H9 (cell line): ENCODE measurements around the gene EPB41L5. TPM values are rescaled to one million over a fixed set of nuclear protein-coding genes. Genes with fewer than 3 reads are reported as not detected.
"Not testable (repeated sequence)": the region's sequence is repeated elsewhere in the genome, so short reads cannot be mapped to it uniquely, and the experiment has no call there.

ENCODE experiments used
- DNase-seq: peaks from one replicate; pipeline ENCODE4 v3.0.0-alpha.2; 2017
- H2AFZ ChIP-seq: one replicate; pipeline ENCODE4 v1.6.1; 2013; ENCODE audit warnings: mild to moderate bottlenecking, low read length, control low read depth, moderate library complexity
- H2AK5ac ChIP-seq: 2 replicates; pipeline ENCODE4 v1.6.1; 2013; ENCODE audit warnings: low read length, control low read depth, mixed read lengths; ENCODE audit not compliant: insufficient read length
- H2BK120ac ChIP-seq: one replicate; pipeline ENCODE4 v1.6.1; 2013; ENCODE audit warnings: low read depth, mild to moderate bottlenecking, low read length, control low read depth, inconsistent platforms; ENCODE audit not compliant: poor library complexity, severe bottlenecking
- H2BK12ac ChIP-seq: 2 replicates; pipeline ENCODE4 v1.6.1; 2013; ENCODE audit warnings: low read length, control low read depth, mixed read lengths, low read depth; ENCODE audit not compliant: insufficient read length
- H2BK15ac ChIP-seq: 2 replicates; pipeline ENCODE4 v1.6.1; 2013; ENCODE audit warnings: low read depth, low read length, control low read depth
- H2BK20ac ChIP-seq: one replicate; pipeline ENCODE4 v1.6.1; 2013; ENCODE audit warnings: low read depth, mild to moderate bottlenecking, low read length, control low read depth, inconsistent platforms; ENCODE audit not compliant: poor library complexity, severe bottlenecking
- H2BK5ac ChIP-seq: 2 replicates; pipeline ENCODE4 v1.6.1; 2013; ENCODE audit warnings: low read length, control low read depth, mixed read lengths; ENCODE audit not compliant: insufficient read length
- H3K14ac ChIP-seq: 2 replicates; pipeline ENCODE4 v1.6.1; 2013; ENCODE audit warnings: low read length, control low read depth; ENCODE audit not compliant: insufficient read depth
- H3K18ac ChIP-seq: 2 replicates; pipeline ENCODE4 v1.6.1; 2013; ENCODE audit warnings: low read depth, mild to moderate bottlenecking, mixed read lengths, low read length, control low read depth; ENCODE audit not compliant: insufficient read length
- H3K23ac ChIP-seq: 2 replicates; pipeline ENCODE4 v1.6.1; 2013; ENCODE audit warnings: low read length, control low read depth, mixed read lengths, low read depth; ENCODE audit not compliant: insufficient read length
- H3K23me2 ChIP-seq: 2 replicates; pipeline ENCODE4 v1.6.1; 2013; ENCODE audit warnings: low read depth, mild to moderate bottlenecking, mixed read lengths, low read length, control low read depth; ENCODE audit not compliant: insufficient read length, poor library complexity, severe bottlenecking
- H3K27ac ChIP-seq: 2 replicates; pipeline ENCODE4 v1.5.1; 2013; ENCODE audit warnings: low read length, control low read depth, mixed read lengths, low read depth; ENCODE audit not compliant: insufficient read length
- H3K27me3 ChIP-seq: 2 replicates; pipeline ENCODE4 v1.6.1; 2013; ENCODE audit warnings: low read length, control low read depth, inconsistent platforms; ENCODE audit not compliant: insufficient read depth
- H3K4ac ChIP-seq: 2 replicates; pipeline ENCODE4 v1.6.1; 2013; ENCODE audit warnings: low read depth, mild to moderate bottlenecking, control low read depth, inconsistent platforms, low read length, moderate library complexity
- H3K4me1 ChIP-seq: 2 replicates; pipeline ENCODE4 v1.6.1; 2013; ENCODE audit warnings: low read length, control low read depth, inconsistent platforms; ENCODE audit not compliant: insufficient read depth
- H3K4me2 ChIP-seq: 2 replicates; pipeline ENCODE4 v1.6.1; 2013; ENCODE audit warnings: low read length, control low read depth, mixed read lengths; ENCODE audit not compliant: insufficient read length, insufficient read depth
- H3K56ac ChIP-seq: 2 replicates; pipeline ENCODE4 v1.6.1; 2013; ENCODE audit warnings: low read depth, mild to moderate bottlenecking, mixed read lengths, low read length, control low read depth; ENCODE audit not compliant: insufficient read length
- H3K79me1 ChIP-seq: 2 replicates; pipeline ENCODE4 v1.6.1; 2013; ENCODE audit warnings: low read depth, mild to moderate bottlenecking, moderate library complexity, low read length, control low read depth, inconsistent platforms; ENCODE audit not compliant: insufficient read depth, poor library complexity, severe bottlenecking
- H3K79me2 ChIP-seq: 2 replicates; pipeline ENCODE4 v1.6.1; 2013; ENCODE audit warnings: low read length, control low read depth, inconsistent platforms; ENCODE audit not compliant: insufficient read depth
- H3K9ac ChIP-seq: 2 replicates; pipeline ENCODE4 v1.6.1; 2013; ENCODE audit warnings: low read length, control low read depth, mixed read lengths; ENCODE audit not compliant: insufficient read length; ENCODE audit errors: extremely low read depth
- H3K9me3 ChIP-seq: one replicate; pipeline ENCODE4 v1.6.1; 2013; ENCODE audit warnings: low read depth, low read length, inconsistent platforms; ENCODE audit not compliant: control insufficient read depth
- H3T11ph ChIP-seq: one replicate; pipeline ENCODE4 v1.6.1; 2013; ENCODE audit warnings: mild to moderate bottlenecking, low read length, control low read depth, inconsistent platforms
- H4K20me1 ChIP-seq: one replicate; pipeline ENCODE4 v1.6.1; 2013; ENCODE audit not compliant: control insufficient read depth, insufficient read length, insufficient read depth
- H4K5ac ChIP-seq: 2 replicates; pipeline ENCODE4 v1.6.1; 2013; ENCODE audit warnings: low read depth, mild to moderate bottlenecking, mixed read lengths, low read length, control low read depth; ENCODE audit not compliant: insufficient read length
- H4K8ac ChIP-seq: replicated peaks from 2 replicates; pipeline ENCODE4 v1.6.1; 2013; ENCODE audit warnings: low read length, control low read depth, mixed read lengths, low read depth; ENCODE audit not compliant: insufficient read length
- H4K91ac ChIP-seq: 2 replicates; pipeline ENCODE4 v1.6.1; 2013; ENCODE audit warnings: low read depth, mild to moderate bottlenecking, moderate library complexity, mixed read lengths, low read length, control low read depth; ENCODE audit not compliant: insufficient read length
- H3K27ac Mint-ChIP-seq, 3 experiments: 2 replicates in 2 of 3; 3 replicates in 1 of 3; pipeline ENCODE4 v1.8.0; 2020 to 2021; ENCODE audit warnings: mixed read lengths in 3 of 3, mild to moderate bottlenecking in 1 of 3, moderate library complexity in 1 of 3
- H3K27me3 Mint-ChIP-seq: 2 replicates; pipeline ENCODE4 v1.8.0; 2021; ENCODE audit warnings: low read depth, mild to moderate bottlenecking, moderate library complexity, mixed read lengths
- H3K36me3 Mint-ChIP-seq, 3 experiments: 2 replicates in 2 of 3; 3 replicates in 1 of 3; pipeline ENCODE4 v1.8.0; 2020 to 2021; ENCODE audit warnings: low read depth in 3 of 3, mixed read lengths in 3 of 3; ENCODE audit not compliant: insufficient read depth in 1 of 3
- H3K4me1 Mint-ChIP-seq, 2 experiments: 2 replicates each; pipeline ENCODE4 v1.8.0; 2020; ENCODE audit warnings: mixed read lengths in 2 of 2
- H3K4me3 Mint-ChIP-seq, 2 experiments: 2 replicates in 1 of 2; 3 replicates in 1 of 2; pipeline ENCODE4 v1.8.0; 2020 to 2021; ENCODE audit warnings: mild to moderate bottlenecking in 2 of 2, mixed read lengths in 2 of 2, moderate library complexity in 1 of 2
- H3K9me3 Mint-ChIP-seq, 2 experiments: 2 replicates in 1 of 2; 3 replicates in 1 of 2; pipeline ENCODE4 v1.8.0; 2020; ENCODE audit warnings: mild to moderate bottlenecking in 2 of 2, mixed read lengths in 2 of 2, moderate library complexity in 1 of 2
- WGBS: extraction: QIAGEN DNeasy Blood & Tissue Kit; methylation state at CpG from one replicate; pipeline ENCODE4 v1.1.7; 2013; ENCODE audit warnings: missing lambda C conversion rate, low lambda C conversion rate, mixed read lengths; ENCODE audit not compliant: insufficient read length; ENCODE audit errors: extremely low coverage; 5-methylcytosine and 5-hydroxymethylcytosine counted together
- total RNA-seq: library from RNA; stranded (reverse); gene quantifications from 2 replicates; pipeline ENCODE4 v1.2.1, GENCODE V29; 2021

Gene EPB41L5
- total RNA-seq, 1 experiment from 2014 or later: 40.4 TPM

GRCh38 chr2:120046252-120046651 is 33.4 kb downstream of the EPB41L5 start:
- not testable (repeated sequence) for H2BK15ac ChIP-seq, H3K23ac ChIP-seq, H3K27ac Mint-ChIP-seq, H3T11ph ChIP-seq, H3K56ac ChIP-seq, H3K27ac ChIP-seq, H2BK5ac ChIP-seq, H3K79me2 ChIP-seq, H2BK120ac ChIP-seq, H2BK12ac ChIP-seq, H2BK20ac ChIP-seq, H3K14ac ChIP-seq, H3K23me2 ChIP-seq, H3K4ac ChIP-seq, H3K27me3 Mint-ChIP-seq, H3K4me1 Mint-ChIP-seq, H2AK5ac ChIP-seq, H4K91ac ChIP-seq, H3K4me2 ChIP-seq, H3K18ac ChIP-seq, H4K5ac ChIP-seq, H3K79me1 ChIP-seq, DNase-seq, H3K27me3 ChIP-seq, H4K20me1 ChIP-seq, H3K9ac ChIP-seq, H3K4me3 Mint-ChIP-seq, H3K4me1 ChIP-seq, H2AFZ ChIP-seq, H4K8ac ChIP-seq
- H3K9me3 ChIP-seq: peaks cover 11% of the 10 kb centered on the region
- no CpG with 5 or more reads among the region's 2 CpGs for WGBS
- Mint-ChIP-seq H3K9me3 (peaks cover 45 to 55% of the 10 kb centered on the region in 2 experiments), H3K36me3 (peaks cover 58 to 87% (median 82%) of the 10 kb centered on the region in 3 experiments)
